Measurements from ENCODE around the gene CBX5. TPM values are rescaled to one million over a fixed set of nuclear protein-coding genes. Genes with fewer than 3 reads are reported as not detected.

Gene CBX5
- total and polyA plus RNA-seq, 2 of the 8 experiments (the other 6 are each of a cell fraction or from before 2014, with no cell fraction given), result 62.4 to 231 TPM

- no peak for TF ChIP-seq MAFK (IDR thresholded peaks at IDR 0.05; ENCODE audit: low read depth, low read length)
- TF ChIP-seq ATF3 (IDR thresholded peaks at IDR 0.05; ENCODE audit: insufficient read depth, low read depth, low read length), result no peak
- no peak for TF ChIP-seq RNF2 (IDR thresholded peaks at IDR 0.05; ENCODE audit: borderline replicate concordance, low read depth, low read length, missing control alignments, poor library complexity, severe bottlenecking)
- TF ChIP-seq POLR2A (IDR thresholded peaks at IDR 0.05; ENCODE audit: control extremely low read depth in 1 of 2, low read depth in 2 of 2, low read length in 2 of 2), result no peak
- no peak for TF ChIP-seq ASH2L (IDR thresholded peaks at IDR 0.05; ENCODE audit: low read length)
- no peak for TF ChIP-seq TBP (IDR thresholded peaks at IDR 0.05; ENCODE audit: low read depth, low read length)
- no peak for TF ChIP-seq KDM4A (IDR thresholded peaks at IDR 0.05; ENCODE audit: low read depth, low read length, severe bottlenecking)
- TF ChIP-seq RFX5 (IDR thresholded peaks at IDR 0.05; ENCODE audit: borderline replicate concordance, low read depth, low read length), result no peak
- TF ChIP-seq CHD1 (IDR thresholded peaks at IDR 0.05; ENCODE audit: low read depth, low read length), result no peak
- ChIA-PET POLR2A (ENCODE audit: partially characterized antibody) (interaction anchor here (0.9 to 15.0 kb wide), 5 partner anchors 12 to 60 kb away, joined by 3 to 1006 read pairs (median 4); partner anchors contain the start of genes CBX5 and HNRNPA1), CTCF (ENCODE audit: partially characterized antibody) (interaction anchor here (0.7 to 14.9 kb wide), 14 partner anchors 8 to 107 kb away, joined by 3 to 618 read pairs (median 6); partner anchors contain the start of gene COPZ1)
- Histone ChIP-seq H3K4me2 (ENCODE audit: insufficient read depth in 1 of 2, low read depth in 2 of 2, low read length in 2 of 2) (no peak overlapping the region), H3K36me3 (ENCODE audit: control insufficient read depth in 2 of 4, insufficient read depth in 4 of 4, low read length in 3 of 4) (peaks cover 0 to 6% (median 0%) of the 10 kb centered on the region in 4 experiments; a peak in 2 of 8 replicates), H3K23me2 (ENCODE audit: low read depth, low read length) (peaks cover 6% of the 10 kb centered on the region; the same call in 1 of the 2 replicates), H3K27ac (ENCODE audit: low read depth, low read length) (no peak overlapping the region), H3K23ac (ENCODE audit: insufficient read length) (no peak overlapping the region), H3K79me1 (ENCODE audit: low read depth, low read length) (no peaks in the 10 kb centered on the region), H2AFZ (ENCODE audit: low read length) (no peak overlapping the region), H2BK15ac (ENCODE audit: low read length) (no peak overlapping the region), H3K56ac (replicated peaks; ENCODE audit: insufficient read length, low read depth, low read length) (no peak overlapping the region), H4K5ac (ENCODE audit: insufficient read length, low read depth, low read length) (no peak overlapping the region), H3K4me1 (replicated peaks in 1 of 4; ENCODE audit: control insufficient read depth in 3 of 4, insufficient read depth in 4 of 4, low read length in 3 of 4) (peaks cover 0 to 15% (median 11%) of the 10 kb centered on the region in 4 experiments; a peak in 5 of 7 replicates), H2BK20ac (ENCODE audit: low read length) (no peak overlapping the region), H2BK12ac (ENCODE audit: low read depth, low read length) (no peak overlapping the region), H4K20me1 (replicated peaks in 1 of 2; ENCODE audit: control insufficient read depth in 1 of 2, insufficient read depth in 2 of 2, low read length in 2 of 2) (peaks cover 0 to 2% of the 10 kb centered on the region in 2 experiments), H3K9ac (replicated peaks in 1 of 4; ENCODE audit: extremely low read depth in 1 of 4, low read depth in 3 of 4, low read length in 3 of 4) (no peak overlapping the region), H3K4me3 (ENCODE audit: extremely low read depth in 1 of 4, insufficient read depth in 2 of 4, low read depth in 3 of 4, low read length in 4 of 4) (no peak overlapping the region), H3K79me2 (ENCODE audit: control insufficient read depth in 1 of 2, insufficient read depth in 2 of 2, low read length in 2 of 2) (no peaks in the 10 kb centered on the region), H4K91ac (replicated peaks; ENCODE audit: insufficient read length, low read length) (no peak overlapping the region), H4K8ac (ENCODE audit: extremely low read depth, insufficient read depth, low read length) (no peak overlapping the region), H2BK120ac (replicated peaks; ENCODE audit: low read depth, low read length) (no peak overlapping the region), H3K27me3 (replicated peaks in 1 of 4; ENCODE audit: control insufficient read depth in 3 of 4, extremely low read depth in 1 of 4, insufficient read depth in 3 of 4, low read length in 3 of 4) (peaks cover 0 to 7% (median 0%) of the 10 kb centered on the region in 4 experiments; a peak in 1 of 7 replicates), H3K4ac (replicated peaks; ENCODE audit: insufficient read length, low read depth, low read length) (no peak overlapping the region), H2AK5ac (ENCODE audit: low read depth, low read length) (no peak overlapping the region), H3K9me3 (ENCODE audit: insufficient read depth in 2 of 2, low read depth in 1 of 2, low read length in 1 of 2) (no peaks in the 10 kb centered on the region), H3K14ac (ENCODE audit: insufficient read length) (no peak overlapping the region), H3K18ac (ENCODE audit: extremely low read depth, low read length) (no peak overlapping the region), H2BK5ac (ENCODE audit: low read depth, low read length) (no peak overlapping the region)
- DNase-seq (ENCODE audit: low read depth in 1 of 2, low spot score in 2 of 2) (no peak), FAIRE-seq (no peak)
- 96% methylated on average over 5 of the region's 5 CpGs; no CpG with 5 or more reads in 1 of the 2 experiments for WGBS, 2 experiments (ENCODE audit: extremely low coverage in 1 of 2, insufficient coverage in 1 of 2, insufficient read length in 1 of 2, insufficient replicate concordance in 2 of 2, low coverage in 1 of 2, low lambda C conversion rate in 2 of 2, missing lambda C conversion rate in 1 of 2)
These were observed 16.6 kb upstream of the CBX5 start for GRCh38 chr12:54296393-54297099.
